BLaER1 treated with 17β-estradiol and CSF1 and Interleukin-3, amounts not matched to agents 10 nM and 100 nM (cell line): ENCODE measurements around the gene SREK1IP1.
A peak's percentile ranks its signal among the peaks of the same experiment; 100 is the strongest.

Experiments
- H3K27ac ChIP-seq, 11 experiments: shearing (Covaris generic); formaldehyde crosslinking; 2 replicates each; pipeline ENCODE4 v1.8.1; 2022
- H3K27me3 ChIP-seq, 11 experiments: shearing (Covaris generic); formaldehyde crosslinking; 2 replicates each; pipeline ENCODE4 v1.8.1; 2022
- H3K36me3 ChIP-seq, 11 experiments: shearing (Covaris generic); formaldehyde crosslinking; 2 replicates each; pipeline ENCODE4 v1.8.1; 2022
- H3K4me1 ChIP-seq, 10 experiments: shearing (Covaris generic); formaldehyde crosslinking; 2 replicates each; pipeline ENCODE4 v1.8.1; 2022
- H3K4me2 ChIP-seq, 11 experiments: shearing (Covaris generic); formaldehyde crosslinking; 2 replicates each; pipeline ENCODE4 v1.8.1; 2022
- H3K4me3 ChIP-seq, 10 experiments: shearing (Covaris generic); formaldehyde crosslinking; 2 replicates each; pipeline ENCODE4 v1.8.1; 2022
- H3K9ac ChIP-seq, 11 experiments: shearing (Covaris generic); formaldehyde crosslinking; 2 replicates each; pipeline ENCODE4 v1.8.1; 2022
- H3K9me3 ChIP-seq, 11 experiments: shearing (Covaris generic); formaldehyde crosslinking; replicated peaks in 1 of 11; 2 replicates each; pipeline ENCODE4 v1.8.1; 2022
- H4K20me1 ChIP-seq, 11 experiments: shearing (Covaris generic); formaldehyde crosslinking; 2 replicates each; pipeline ENCODE4 v1.8.1; 2022
- Cebpa-rat ChIP-seq, 11 experiments: shearing (Covaris generic); IDR thresholded peaks; 2 replicates each; pipeline ENCODE4 v1.8.1; 2022

Gene SREK1IP1

DNA sequence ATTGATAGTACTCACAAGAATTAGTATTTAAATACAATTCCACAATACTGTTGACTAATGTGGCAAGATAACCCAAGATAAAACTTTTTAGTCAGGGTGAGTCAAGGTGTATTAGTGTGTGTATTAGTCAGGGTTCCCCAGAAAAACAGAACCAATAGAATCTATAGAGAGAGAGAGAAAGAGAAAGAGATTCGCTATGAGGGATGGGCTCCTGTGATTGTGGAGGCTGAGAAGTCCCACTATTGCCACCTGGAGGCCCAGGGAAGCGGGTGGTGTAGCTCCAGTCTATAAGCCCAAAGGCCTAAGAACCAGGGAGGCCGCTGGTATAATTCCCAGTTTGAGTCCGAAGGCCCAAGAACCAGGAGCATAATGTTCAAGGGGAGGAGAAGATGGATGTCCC, 88.2 kb downstream of the SREK1IP1 start:
- H3K27ac ChIP-seq, result no peak overlapping the region
- H3K4me3 ChIP-seq, result no peak overlapping the region
- H4K20me1 ChIP-seq, result no peaks in the 10 kb centered on the region
- no peaks in the 10 kb centered on the region for H3K9me3 ChIP-seq
- no peaks in the 10 kb centered on the region for H3K27me3 ChIP-seq
- no peak overlapping the region for H3K4me2 ChIP-seq
- no peak overlapping the region for H3K9ac ChIP-seq
- TF ChIP-seq Cebpa-rat (IDR thresholded peaks at IDR 0.05), result no peak
- no peaks in the 10 kb centered on the region for H3K36me3 ChIP-seq
- no peaks in the 10 kb centered on the region for H3K4me1 ChIP-seq

DNA sequence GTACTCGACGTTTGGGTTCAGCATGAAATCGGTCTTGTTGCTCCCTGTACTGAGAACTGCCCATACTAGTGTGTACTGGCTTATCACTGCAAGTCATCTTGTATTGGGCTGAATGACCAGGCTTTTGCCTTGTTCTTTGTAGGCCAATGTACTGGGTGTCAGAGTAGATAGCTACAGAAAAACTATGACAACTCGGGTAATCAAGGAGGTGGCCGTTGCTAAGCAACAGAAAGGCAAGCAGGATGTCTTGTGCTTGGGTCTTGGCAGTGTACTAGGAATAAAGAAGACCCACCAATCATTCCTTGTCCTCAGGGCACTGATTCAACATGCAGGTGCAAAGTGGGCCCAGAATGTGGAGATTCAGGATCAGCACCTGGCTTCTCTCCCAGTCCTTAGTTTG, 90.1 kb downstream of the SREK1IP1 start:
- no peak overlapping the region for H3K4me2 ChIP-seq
- no peaks in the 10 kb centered on the region for H4K20me1 ChIP-seq
- H3K9me3 ChIP-seq, result no peaks in the 10 kb centered on the region
- H3K27ac ChIP-seq, result no peak overlapping the region
- H3K36me3 ChIP-seq, result no peaks in the 10 kb centered on the region
- no peak overlapping the region for H3K4me3 ChIP-seq
- no peaks in the 10 kb centered on the region for H3K4me1 ChIP-seq
- no peaks in the 10 kb centered on the region for H3K27me3 ChIP-seq
- no peak for TF ChIP-seq Cebpa-rat (IDR thresholded peaks at IDR 0.05)
- no peak overlapping the region for H3K9ac ChIP-seq

DNA sequence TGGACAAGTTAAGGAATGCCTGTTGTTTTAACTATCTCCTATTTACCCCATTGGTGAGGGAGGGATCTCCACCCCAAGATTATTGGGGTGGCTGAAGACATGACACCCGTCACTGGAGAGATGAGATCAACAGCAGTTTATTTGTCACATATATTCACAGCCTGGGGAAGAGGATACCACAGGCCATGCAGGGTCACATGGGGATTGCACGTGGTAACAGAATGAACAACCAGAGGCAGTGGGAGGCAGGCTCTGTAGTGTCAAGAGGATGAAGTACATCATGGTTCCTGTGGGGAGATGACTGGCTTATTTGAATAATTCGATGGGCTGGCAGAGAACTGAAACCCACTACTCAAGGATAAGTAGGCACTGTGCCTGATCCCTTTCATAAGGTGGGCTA, 96.8 kb downstream of the SREK1IP1 start:
- Histone ChIP-seq H3K4me1 (0 out of 20 replicates have a peak, but pooled peaks cover 0 to 7% (median 0%) of the 10 kb centered on the region in 10 experiments), H3K27me3 (no peaks in the 10 kb centered on the region), H3K9me3 (peaks cover 0 to 17% (median 0%) of the 10 kb centered on the region in 11 experiments; a peak in 7 of 22 replicates), H3K9ac (no peak overlapping the region), H3K36me3 (no peaks in the 10 kb centered on the region), H3K4me3 (no peak overlapping the region), H4K20me1 (no peaks in the 10 kb centered on the region), H3K27ac (no peak overlapping the region), H3K4me2 (0 out of 22 replicates have a peak overlapping the region, but pooled peaks of 2 of the 11 experiments have one; percentile 4 to 12)
- no peak for TF ChIP-seq Cebpa-rat (IDR thresholded peaks at IDR 0.05)

DNA sequence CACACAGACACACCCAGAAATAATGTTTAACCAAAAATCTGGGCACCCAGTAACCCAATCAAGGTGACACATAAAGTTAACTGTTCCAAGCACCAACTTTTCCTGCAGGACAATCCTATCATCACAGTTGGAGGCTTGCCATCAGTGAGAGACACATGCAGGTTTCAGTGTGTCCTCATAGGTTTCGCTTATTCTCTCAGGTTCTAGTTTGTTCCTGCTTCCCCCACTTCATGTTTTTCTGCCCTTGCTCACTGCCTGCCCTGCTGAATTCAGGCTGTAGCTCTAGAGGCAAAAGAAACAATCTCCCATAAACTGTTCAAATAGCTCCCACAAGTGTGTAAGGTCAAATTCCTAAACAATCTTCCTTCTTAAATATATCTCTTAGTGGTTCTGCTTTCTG, 98.2 kb downstream of the SREK1IP1 start:
- Histone ChIP-seq H3K9me3 (peaks cover 0 to 17% (median 0%) of the 10 kb centered on the region in 11 experiments; a peak in 7 of 22 replicates), H4K20me1 (no peaks in the 10 kb centered on the region), H3K9ac (no peak overlapping the region), H3K4me1 (0 out of 20 replicates have a peak, but pooled peaks cover 0 to 7% (median 0%) of the 10 kb centered on the region in 10 experiments), H3K36me3 (no peaks in the 10 kb centered on the region), H3K27me3 (no peaks in the 10 kb centered on the region), H3K4me2 (no peak overlapping the region), H3K27ac (no peak overlapping the region), H3K4me3 (no peak overlapping the region)
- no peak for TF ChIP-seq Cebpa-rat (IDR thresholded peaks at IDR 0.05)
